IMR-90 (cell line): ENCODE measurements around the gene AP3B1. TPM values are rescaled to one million over a fixed set of nuclear protein-coding genes. Genes with fewer than 3 reads are reported as not detected.

Experiments
- ATAC-seq: fragments of 200-7000 bp; cut with Tn5 transposase; 2 replicates; pipeline ENCODE4 v1.9.1; 2020; ENCODE audit warnings: low read depth, mild to moderate bottlenecking, moderate library complexity
- BruUV-seq: library from RNA; stranded (reverse); fragments of 400-500 nt; replicated peaks from 2 replicates; lab custom pipeline; 2021; lab: Mats Ljungman, UMichigan
- CTCF ChIA-PET: fragments of 300-600 bp; formaldehyde crosslinking; extraction: SDS; loops from one replicate; lab custom pipeline; 2021; ENCODE audit warnings: antibody characterized with exemption; lab: Yijun Ruan, JAX
- POLR2A ChIA-PET: fragments of 300-600 bp; sonication (Branson Sonifier 250); formaldehyde crosslinking; loops from one replicate; lab custom pipeline; 2022; ENCODE audit warnings: antibody characterized with exemption; ENCODE audit not compliant: unreplicated experiment; lab: Charles Lee
- DNase-seq: peaks from one replicate; pipeline ENCODE4 v3.0.0; 2013
- H2AFZ ChIP-seq: replicated peaks from 2 replicates; pipeline ENCODE3; 2013; ENCODE audit warnings: low read length, mild to moderate bottlenecking; ENCODE audit not compliant: poor library complexity
- H2AK5ac ChIP-seq: 2 replicates; pipeline ENCODE4 v1.6.1; 2013; ENCODE audit warnings: low read depth, low read length, inconsistent platforms
- H2AK9ac ChIP-seq: replicated peaks from 2 replicates; pipeline ENCODE3; 2013; ENCODE audit warnings: mild to moderate bottlenecking, low read depth, low read length, moderate library complexity; ENCODE audit not compliant: poor library complexity
- H2BK120ac ChIP-seq: 2 replicates; pipeline ENCODE4 v1.6.1; 2013; ENCODE audit warnings: low read depth, low read length, inconsistent platforms
- H2BK15ac ChIP-seq: 3 replicates; pipeline ENCODE4 v1.6.1; 2013; ENCODE audit warnings: low read depth, low read length, inconsistent platforms
- H2BK20ac ChIP-seq: 2 replicates; pipeline ENCODE4 v1.6.1; 2013; ENCODE audit warnings: low read depth, mild to moderate bottlenecking, inconsistent platforms, low read length, moderate library complexity
- H2BK5ac ChIP-seq: 2 replicates; pipeline ENCODE4 v1.6.1; 2013; ENCODE audit warnings: mild to moderate bottlenecking, low read depth, low read length, inconsistent platforms; ENCODE audit not compliant: poor library complexity, severe bottlenecking
- H3K14ac ChIP-seq: replicated peaks from 2 replicates; pipeline ENCODE4 v1.6.1; 2013; ENCODE audit warnings: low read depth, low read length, inconsistent platforms
- H3K18ac ChIP-seq: 2 replicates; pipeline ENCODE4 v1.6.1; 2013; ENCODE audit warnings: low read depth, low read length, control low read depth
- H3K23ac ChIP-seq: 2 replicates; pipeline ENCODE4 v1.6.1; 2013; ENCODE audit warnings: low read depth, low read length, inconsistent platforms
- H3K27ac ChIP-seq: 2 replicates; pipeline ENCODE4 v1.5.1; 2013; ENCODE audit warnings: mild to moderate bottlenecking, control low read depth, low read length; ENCODE audit not compliant: insufficient read depth
- H3K27me3 ChIP-seq: 2 replicates; pipeline ENCODE4 v1.6.1; 2013; ENCODE audit warnings: low read length; ENCODE audit not compliant: control insufficient read depth, insufficient read depth
- H3K36me3 ChIP-seq: 2 replicates; pipeline ENCODE4 v1.6.1; 2013; ENCODE audit warnings: low read length, mixed read lengths; ENCODE audit not compliant: control insufficient read depth, insufficient read depth
- H3K4ac ChIP-seq: 2 replicates; pipeline ENCODE4 v1.6.1; 2013; ENCODE audit warnings: low read depth, low read length, inconsistent platforms
- H3K4me1 ChIP-seq: 2 replicates; pipeline ENCODE4 v1.6.1; 2013; ENCODE audit warnings: low read length, mixed read lengths; ENCODE audit not compliant: control insufficient read depth, insufficient read depth
- H3K4me2 ChIP-seq: 2 replicates; pipeline ENCODE4 v1.6.1; 2013; ENCODE audit warnings: low read depth, mild to moderate bottlenecking, control low read depth, low read length, moderate library complexity
- H3K4me3 ChIP-seq: 2 replicates; pipeline ENCODE4 v1.5.1; 2013; ENCODE audit warnings: low read depth, mild to moderate bottlenecking, control low read depth, low read length, moderate library complexity; ENCODE audit not compliant: insufficient read depth
- H3K56ac ChIP-seq: 2 replicates; pipeline ENCODE4 v1.6.1; 2013; ENCODE audit warnings: low read length, inconsistent platforms; ENCODE audit not compliant: insufficient read depth; ENCODE audit errors: extremely low read depth
- H3K79me1 ChIP-seq, 2 experiments: 2 replicates each; pipeline ENCODE4 v1.6.1; 2013; ENCODE audit warnings: low read length in 2 of 2, inconsistent platforms in 1 of 2, low read depth in 1 of 2
- H3K9ac ChIP-seq: 2 replicates; pipeline ENCODE4 v1.6.1; 2013; ENCODE audit warnings: low read depth, low read length, control low read depth
- H3K9me1 ChIP-seq: 2 replicates; pipeline ENCODE4 v1.6.1; 2013; ENCODE audit warnings: low read length, inconsistent platforms; ENCODE audit not compliant: insufficient read depth
- H3K9me3 ChIP-seq: 2 replicates; pipeline ENCODE4 v1.6.1; 2013; ENCODE audit warnings: low read length; ENCODE audit not compliant: control insufficient read depth, insufficient read depth
- H4K20me1 ChIP-seq: 2 replicates; pipeline ENCODE4 v1.6.1; 2013; ENCODE audit warnings: low read length, inconsistent platforms; ENCODE audit not compliant: insufficient read depth
- H4K5ac ChIP-seq: 2 replicates; pipeline ENCODE4 v1.6.1; 2013; ENCODE audit warnings: mild to moderate bottlenecking, low read depth, low read length, control low read depth
- H4K8ac ChIP-seq, 2 experiments: 2 replicates each; pipeline ENCODE4 v1.6.1; 2013; ENCODE audit warnings: low read depth in 2 of 2, low read length in 2 of 2, control low read depth in 1 of 2, inconsistent platforms in 1 of 2
- H4K91ac ChIP-seq: 2 replicates; pipeline ENCODE4 v1.6.1; 2013; ENCODE audit warnings: low read depth, low read length, inconsistent platforms; ENCODE audit not compliant: insufficient read depth
- BHLHE40 ChIP-seq: fragments of 150-350 bp; IDR thresholded peaks from 2 replicates; pipeline ENCODE4 v1.6.1; 2016; ENCODE audit warnings: mild to moderate bottlenecking, low read depth, low read length
- CEBPB ChIP-seq: IDR thresholded peaks from 2 replicates; pipeline ENCODE4 v1.6.1; 2012; ENCODE audit warnings: low read depth, low read length, improper control_type of control experiment
- CHD1 ChIP-seq: IDR thresholded peaks from 2 replicates; pipeline ENCODE4 v1.6.1; 2012; ENCODE audit warnings: low read depth, low read length, improper control_type of control experiment
- FOS ChIP-seq: fragments of 150-350 bp; IDR thresholded peaks from 2 replicates; pipeline ENCODE4 v1.6.1; 2016; ENCODE audit warnings: low read depth, low read length
- MAFK ChIP-seq: IDR thresholded peaks from 2 replicates; pipeline ENCODE4 v1.6.1; 2012; ENCODE audit warnings: low read depth, low read length, improper control_type of control experiment
- MAZ ChIP-seq: IDR thresholded peaks from 2 replicates; pipeline ENCODE4 v1.6.1; 2012; ENCODE audit warnings: low read depth, mild to moderate bottlenecking, low read length, improper control_type of control experiment, moderate library complexity, borderline replicate concordance
- MXI1 ChIP-seq: IDR thresholded peaks from 2 replicates; pipeline ENCODE4 v1.6.1; 2012; ENCODE audit warnings: low read depth, mild to moderate bottlenecking, low read length, moderate library complexity, borderline replicate concordance
- NFE2L2 ChIP-seq: fragments of 150-350 bp; IDR thresholded peaks from 2 replicates; pipeline ENCODE4 v1.6.1; 2016; ENCODE audit warnings: low read depth, mild to moderate bottlenecking, low read length
- POLR2A ChIP-seq: IDR thresholded peaks from 2 replicates; pipeline ENCODE4 v1.6.1; 2012; ENCODE audit warnings: mild to moderate bottlenecking, low read depth, low read length
- RAD21 ChIP-seq: IDR thresholded peaks from 2 replicates; pipeline ENCODE4 v1.6.1; 2012; ENCODE audit warnings: low read length, improper control_type of control experiment
- RCOR1 ChIP-seq: IDR thresholded peaks from 2 replicates; pipeline ENCODE4 v1.6.1; 2012; ENCODE audit warnings: mild to moderate bottlenecking, low read length, improper control_type of control experiment; ENCODE audit not compliant: insufficient replicate concordance
- RFX5 ChIP-seq: IDR thresholded peaks from 2 replicates; pipeline ENCODE4 v1.8.0; 2012; ENCODE audit warnings: low read depth, mild to moderate bottlenecking, low read length, moderate library complexity
- SMC3 ChIP-seq: fragments of 150-350 bp; IDR thresholded peaks from 2 replicates; pipeline ENCODE4 v1.6.1; 2016; ENCODE audit warnings: low read depth, mild to moderate bottlenecking, antibody characterized with exemption, low read length, moderate library complexity
- WGBS, 2 experiments: methylation state at CpG; one replicate each; pipeline versions ENCODE4 v1.1.5 to v1.1.7; 2013; ENCODE audit warnings: missing lambda C conversion rate in 2 of 2; ENCODE audit not compliant: insufficient read length in 1 of 2; ENCODE audit errors: extremely low coverage in 2 of 2; 5-methylcytosine and 5-hydroxymethylcytosine counted together
- dilution Hi-C: fragments of 300-500 bp; cut with HindIII; formaldehyde crosslinking; loops from one replicate; pipeline ENCODE4 v1.14.3; 2018; ENCODE audit warnings: low sequenced_read_pairs; ENCODE audit not compliant: unreplicated experiment
- in situ Hi-C: fragments of 300-500 bp; cut with MboI; formaldehyde crosslinking; loops from 3 replicates; pipeline ENCODE4 v1.14.3; 2019; ENCODE audit warnings: low sequenced_read_pairs, inconsistent platforms, mixed read lengths
- intact Hi-C: fragments of 100-400 bp; cut with micrococcal nuclease; formaldehyde crosslinking; loops from 2 replicates; pipeline ENCODE4 v1.10.0; 2022
- polyA plus RNA-seq, 3 experiments: library from polyadenylated mRNA; depleted of rRNA; stranded (reverse); fragments of >200 nt; gene quantifications; 2 replicates each; pipeline ENCODE4 v1.2.3, GENCODE V29; 2012; ENCODE audit warnings: low replicate concordance in 1 of 3
- total RNA-seq: library from RNA; depleted of rRNA; stranded (reverse); fragments of >200 nt; gene quantifications from 2 replicates; pipeline ENCODE4 v1.2.3, GENCODE V29; 2012
- TF ChIP-seq, protein P1 (sequence below): fragments of 150-350 bp; IDR thresholded peaks from 2 replicates; pipeline ENCODE4 v1.6.1; 2016; ENCODE audit warnings: low read depth, mild to moderate bottlenecking, low read length, moderate library complexity, borderline replicate concordance
- TF ChIP-seq, protein P2 (sequence below): conservative IDR thresholded peaks from 2 replicates; pipeline ENCODE4 v1.5.1; 2012; ENCODE audit warnings: mild to moderate bottlenecking, low read depth, low read length, improper control_type of control experiment
- TF ChIP-seq, protein P3 (sequence below): fragments of 150-350 bp; IDR thresholded peaks from 2 replicates; pipeline ENCODE4 v1.6.1; 2017; ENCODE audit warnings: mild to moderate bottlenecking, antibody characterized with exemption, low read length, low read depth

AP3B1 gene
- total and polyA plus RNA-seq, 2 of the 4 experiments (the other 2 are of a cell fraction), result 33.1 to 59.0 TPM

DNA sequence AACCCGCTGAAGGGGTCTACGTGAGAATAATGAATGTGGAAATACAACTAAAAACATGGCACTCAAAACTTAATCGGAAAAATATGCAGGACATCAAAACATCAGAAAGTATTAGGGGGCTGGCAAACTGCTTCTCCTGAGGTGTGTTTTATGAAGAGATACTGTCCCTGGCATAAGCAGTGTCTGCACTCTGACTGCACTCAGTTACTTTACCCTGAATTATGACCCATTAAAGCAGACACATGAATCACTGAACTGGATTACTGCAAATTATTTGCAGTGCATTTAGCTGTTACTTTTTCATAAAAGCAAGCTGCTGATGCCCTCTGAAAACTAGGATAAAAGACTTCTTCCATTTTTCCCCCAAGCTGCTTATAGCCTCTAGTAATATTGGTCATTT is 164.9 kb downstream of the AP3B1 start:
- no peak overlapping the region for H2AFZ ChIP-seq
- in situ Hi-C loops (no loop called here), intact Hi-C loops (no loop called here), dilution Hi-C loops (no loop called here)
- H4K20me1 ChIP-seq, result no peaks in the 10 kb centered on the region
- no peaks in the 10 kb centered on the region for H3K9me1 ChIP-seq
- H3K9ac ChIP-seq, result no peak overlapping the region
- H3K4me2 ChIP-seq, result no peak overlapping the region
- ATAC-seq (no peak), DNase-seq (no peak)
- peaks cover 3% of the 10 kb centered on the region; the same call in 1 of the 2 replicates for H3K36me3 ChIP-seq
- no peak overlapping the region for H3K27ac ChIP-seq
- H3K56ac ChIP-seq, result no peak overlapping the region
- H2BK15ac ChIP-seq, result no peak overlapping the region
- POLR2A ChIA-PET, result no interaction called here
- H4K8ac ChIP-seq, result no peak overlapping the region
- BruUV-seq, result no TSS peak
- no peak overlapping the region for H2BK120ac ChIP-seq
- TF ChIP-seq, protein P1, sequence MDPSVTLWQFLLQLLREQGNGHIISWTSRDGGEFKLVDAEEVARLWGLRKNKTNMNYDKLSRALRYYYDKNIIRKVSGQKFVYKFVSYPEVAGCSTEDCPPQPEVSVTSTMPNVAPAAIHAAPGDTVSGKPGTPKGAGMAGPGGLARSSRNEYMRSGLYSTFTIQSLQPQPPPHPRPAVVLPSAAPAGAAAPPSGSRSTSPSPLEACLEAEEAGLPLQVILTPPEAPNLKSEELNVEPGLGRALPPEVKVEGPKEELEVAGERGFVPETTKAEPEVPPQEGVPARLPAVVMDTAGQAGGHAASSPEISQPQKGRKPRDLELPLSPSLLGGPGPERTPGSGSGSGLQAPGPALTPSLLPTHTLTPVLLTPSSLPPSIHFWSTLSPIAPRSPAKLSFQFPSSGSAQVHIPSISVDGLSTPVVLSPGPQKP, result no peak
- TF ChIP-seq, protein P2, sequence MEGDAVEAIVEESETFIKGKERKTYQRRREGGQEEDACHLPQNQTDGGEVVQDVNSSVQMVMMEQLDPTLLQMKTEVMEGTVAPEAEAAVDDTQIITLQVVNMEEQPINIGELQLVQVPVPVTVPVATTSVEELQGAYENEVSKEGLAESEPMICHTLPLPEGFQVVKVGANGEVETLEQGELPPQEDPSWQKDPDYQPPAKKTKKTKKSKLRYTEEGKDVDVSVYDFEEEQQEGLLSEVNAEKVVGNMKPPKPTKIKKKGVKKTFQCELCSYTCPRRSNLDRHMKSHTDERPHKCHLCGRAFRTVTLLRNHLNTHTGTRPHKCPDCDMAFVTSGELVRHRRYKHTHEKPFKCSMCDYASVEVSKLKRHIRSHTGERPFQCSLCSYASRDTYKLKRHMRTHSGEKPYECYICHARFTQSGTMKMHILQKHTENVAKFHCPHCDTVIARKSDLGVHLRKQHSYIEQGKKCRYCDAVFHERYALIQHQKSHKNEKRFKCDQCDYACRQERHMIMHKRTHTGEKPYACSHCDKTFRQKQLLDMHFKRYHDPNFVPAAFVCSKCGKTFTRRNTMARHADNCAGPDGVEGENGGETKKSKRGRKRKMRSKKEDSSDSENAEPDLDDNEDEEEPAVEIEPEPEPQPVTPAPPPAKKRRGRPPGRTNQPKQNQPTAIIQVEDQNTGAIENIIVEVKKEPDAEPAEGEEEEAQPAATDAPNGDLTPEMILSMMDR, result no peak
- TF ChIP-seq POLR2A (no peak), RCOR1 (no peak), RFX5 (no peak), RAD21 (no peak), NFE2L2 (no peak), MXI1 (no peak), MAZ (no peak), BHLHE40 (no peak), MAFK (no peak), SMC3 (no peak), FOS (no peak), CHD1 (no peak), CEBPB (no peak)
- TF ChIP-seq, protein P3, sequence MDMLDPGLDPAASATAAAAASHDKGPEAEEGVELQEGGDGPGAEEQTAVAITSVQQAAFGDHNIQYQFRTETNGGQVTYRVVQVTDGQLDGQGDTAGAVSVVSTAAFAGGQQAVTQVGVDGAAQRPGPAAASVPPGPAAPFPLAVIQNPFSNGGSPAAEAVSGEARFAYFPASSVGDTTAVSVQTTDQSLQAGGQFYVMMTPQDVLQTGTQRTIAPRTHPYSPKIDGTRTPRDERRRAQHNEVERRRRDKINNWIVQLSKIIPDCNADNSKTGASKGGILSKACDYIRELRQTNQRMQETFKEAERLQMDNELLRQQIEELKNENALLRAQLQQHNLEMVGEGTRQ, result no peak
- no peak overlapping the region for H2AK9ac ChIP-seq
- H2AK5ac ChIP-seq, result no peak overlapping the region
- H2BK5ac ChIP-seq, result no peak overlapping the region
- H3K4me1 ChIP-seq, result no peaks in the 10 kb centered on the region
- no peak overlapping the region for H3K14ac ChIP-seq
- no CpG with 5 or more reads among the region's 3 CpGs for WGBS, 2 experiments
- H3K27me3 ChIP-seq, result no peaks in the 10 kb centered on the region
- H4K91ac ChIP-seq, result no peak overlapping the region
- no peak overlapping the region for H3K18ac ChIP-seq
- CTCF ChIA-PET, result interaction anchor here (1.8 kb wide), 1 partner anchor 14 kb away, joined by 4 read pairs; no protein-coding TSS in a partner anchor
- H3K23ac ChIP-seq, result no peak overlapping the region
- no peak overlapping the region for H2BK20ac ChIP-seq
- H3K79me1 ChIP-seq, result no peaks in the 10 kb centered on the region
- no peak overlapping the region for H3K4me3 ChIP-seq
- no peak overlapping the region for H3K4ac ChIP-seq
- H4K5ac ChIP-seq, result no peak overlapping the region
- H3K9me3 ChIP-seq, result no peaks in the 10 kb centered on the region
